ENCODE measurements around the gene ATP6V0A4.
"Not testable (repeated sequence)": the region's sequence is repeated elsewhere in the genome, so short reads cannot be mapped to it uniquely, and the experiment has no call there.

ATP6V0A4 gene

DNA sequence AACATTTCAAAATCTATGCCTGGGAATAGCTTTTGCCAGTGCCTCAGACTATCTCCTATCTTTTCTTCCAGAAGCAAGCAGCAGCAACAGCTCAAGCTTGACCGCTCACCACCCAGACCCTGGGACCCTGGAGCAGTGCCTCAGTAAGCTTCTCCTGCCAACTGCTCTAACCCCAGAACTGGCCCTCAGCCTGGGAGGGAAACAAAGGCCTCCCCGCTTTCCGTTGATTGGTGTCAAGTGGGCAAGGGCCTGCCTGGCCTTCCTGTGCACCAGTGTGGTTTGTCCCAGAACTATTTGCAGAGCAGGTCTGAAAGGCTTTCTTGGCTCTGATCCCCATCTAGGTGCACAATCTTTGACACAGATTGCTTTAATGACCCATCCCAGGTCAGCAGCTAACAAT is 3.3 kb upstream of the ATP6V0A4 start:
- DNase-seq, result no peak

DNA sequence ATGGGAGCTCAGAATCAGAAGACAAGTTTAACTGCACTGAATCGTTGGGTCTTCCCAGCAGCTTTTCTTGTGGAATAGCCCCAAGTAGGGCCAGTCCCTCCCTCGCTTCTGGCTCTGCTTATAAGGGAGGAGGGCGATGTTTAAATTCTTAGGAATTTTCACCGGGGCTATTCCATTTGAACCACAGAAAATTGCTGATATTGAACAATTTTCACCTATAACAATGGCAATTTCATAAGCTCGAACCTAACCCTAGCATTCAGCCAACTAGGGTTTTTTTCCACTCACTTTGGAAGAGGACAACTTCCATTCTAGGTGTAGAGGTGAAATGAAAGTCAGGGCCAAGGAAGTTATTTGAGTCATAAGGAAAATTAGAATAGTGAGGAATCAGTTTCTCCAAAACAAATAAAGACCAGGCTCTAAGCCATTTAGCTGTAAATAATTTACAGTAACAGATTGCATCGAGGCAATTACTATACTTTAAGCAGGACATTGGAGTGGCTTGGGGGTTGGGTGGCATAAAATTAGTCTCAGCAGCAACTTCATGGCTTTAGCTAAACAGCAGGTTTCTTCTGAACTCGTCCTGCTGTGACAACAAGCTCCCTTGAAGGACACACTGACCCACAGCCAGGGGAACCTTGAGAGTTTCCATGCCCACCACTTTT is 1.5 kb upstream of the ATP6V0A4 start:
- DNase-seq, result no peak

- DNase-seq, result no peak
Measured at GRCh38 chr7:138798836-138799235, 840 bp upstream of the ATP6V0A4 start.

DNA sequence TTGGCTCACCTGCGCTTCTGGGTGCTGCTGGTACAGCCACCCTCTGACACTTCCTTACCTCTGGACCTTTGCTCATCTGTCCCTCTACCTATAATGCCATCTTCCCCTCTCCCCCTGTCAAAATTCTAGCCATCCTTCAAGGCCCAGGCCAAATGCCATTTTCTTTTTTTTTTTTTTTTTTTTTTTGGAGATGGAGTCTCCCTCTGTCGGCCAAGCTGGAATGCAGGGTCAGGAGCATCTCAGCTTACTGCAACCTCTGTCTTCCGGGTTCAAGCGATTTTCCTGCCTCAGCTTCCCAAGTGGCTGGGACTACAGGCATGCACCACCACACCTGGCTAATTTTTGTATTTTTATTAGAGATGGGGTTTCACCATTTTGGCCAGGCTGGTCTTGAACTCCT is 950 bp downstream of the ATP6V0A4 start:
- not testable (repeated sequence) for DNase-seq

DNA sequence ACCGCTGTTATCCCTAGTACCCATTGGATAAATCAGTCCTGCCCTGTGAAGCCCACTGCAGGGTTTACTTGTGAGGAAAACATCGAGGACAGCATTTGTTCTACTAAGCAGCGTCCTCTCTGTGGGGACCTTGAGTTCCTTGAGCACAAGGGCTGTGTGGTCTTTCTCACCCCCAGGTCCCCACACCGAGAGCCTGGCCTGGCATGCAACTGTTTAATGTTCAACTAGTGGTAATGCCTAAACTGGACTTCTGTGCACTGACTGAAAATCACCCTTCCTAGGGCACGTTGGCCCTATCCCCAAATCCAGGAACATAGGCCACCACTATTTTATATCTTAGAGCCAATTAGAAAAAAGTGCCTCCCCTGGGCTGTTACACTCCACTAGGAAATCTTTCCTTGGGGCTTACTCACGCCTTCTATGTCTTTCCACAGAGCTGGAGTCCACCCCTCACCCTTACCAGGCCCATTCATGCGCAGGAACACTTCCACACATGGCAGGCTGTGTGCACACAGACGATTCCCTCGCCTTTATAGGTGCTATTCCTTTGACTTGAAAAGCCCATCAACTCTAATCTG is 1.9 kb downstream of the ATP6V0A4 start:
- no peak for DNase-seq

- DNase-seq, result no peak
Measured at GRCh38 chr7:138785587-138786437, 12.2 kb downstream of the ATP6V0A4 start.

DNA sequence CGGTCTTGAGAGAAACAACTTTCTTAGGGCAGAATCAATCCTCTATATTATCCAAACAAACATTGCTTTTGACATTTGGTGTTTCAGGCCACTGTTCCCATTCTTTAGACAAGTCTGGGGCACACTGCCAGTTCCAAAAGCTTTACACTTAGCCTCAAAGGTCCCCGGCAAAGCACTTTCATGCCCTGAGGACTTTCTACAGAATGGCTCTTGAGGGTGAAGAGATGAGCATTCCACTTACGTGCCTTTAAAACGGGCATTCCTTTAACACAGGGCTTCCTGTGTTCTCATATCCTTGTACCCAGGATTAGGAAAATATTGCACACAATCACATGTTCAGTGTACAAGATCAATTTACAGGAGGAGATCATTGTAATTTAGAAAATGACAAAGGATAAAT is 13.3 kb downstream of the ATP6V0A4 start:
- DNase-seq, result no peak

DNA sequence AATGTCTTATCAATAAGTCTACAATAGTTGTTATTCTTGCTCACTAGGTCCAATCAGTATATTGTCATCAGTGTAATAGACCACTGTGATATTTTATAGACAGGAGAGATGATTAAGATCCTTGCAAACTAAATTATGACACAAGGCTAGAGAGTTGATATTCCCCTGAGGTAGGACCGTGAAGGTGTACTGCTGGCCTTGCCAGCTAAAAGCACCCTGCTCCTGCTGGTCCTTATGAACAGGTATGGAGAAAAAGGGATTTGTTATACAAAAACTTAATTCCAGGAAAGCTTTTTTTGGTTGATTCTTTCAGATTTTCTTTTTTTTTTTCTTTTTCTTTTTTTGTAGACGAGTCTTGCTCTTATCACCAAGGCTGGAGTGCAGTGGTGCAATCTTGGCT is 17.0 kb downstream of the ATP6V0A4 start:
- DNase-seq, result no peak

DNA sequence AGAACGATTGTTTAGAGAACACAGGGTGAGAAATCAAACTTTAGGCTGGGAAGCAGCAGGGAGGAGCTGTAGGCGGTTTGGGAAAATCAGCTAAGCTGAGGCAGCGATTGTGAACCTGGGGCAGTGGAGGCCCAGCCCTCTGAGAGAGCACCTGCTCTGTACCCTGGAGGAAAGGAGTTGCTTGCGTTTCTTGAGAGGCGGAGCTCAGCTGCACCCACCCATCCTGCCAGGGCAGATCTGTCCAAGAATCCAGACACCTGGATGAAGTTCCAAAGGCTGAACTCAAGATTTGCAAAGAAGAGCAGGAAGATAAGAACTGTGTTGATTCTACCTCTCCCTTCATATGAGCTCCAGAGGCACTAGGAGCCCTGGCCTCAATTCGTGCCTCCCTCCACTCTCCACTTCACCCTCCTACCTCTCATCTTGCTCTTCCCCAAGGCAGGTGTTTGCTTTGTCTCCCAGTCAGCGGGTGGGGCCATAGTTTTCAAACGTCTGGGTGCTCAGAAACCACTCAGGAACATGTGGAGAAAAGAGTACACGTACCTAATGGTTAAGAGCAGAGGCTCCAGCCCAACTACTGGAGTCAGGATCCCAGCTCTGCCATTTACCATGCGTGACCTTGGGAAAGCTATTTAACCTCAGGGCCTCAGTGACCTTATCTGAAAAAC is 21.7 kb downstream of the ATP6V0A4 start:
- peak; percentile 54 for DNase-seq

DNA sequence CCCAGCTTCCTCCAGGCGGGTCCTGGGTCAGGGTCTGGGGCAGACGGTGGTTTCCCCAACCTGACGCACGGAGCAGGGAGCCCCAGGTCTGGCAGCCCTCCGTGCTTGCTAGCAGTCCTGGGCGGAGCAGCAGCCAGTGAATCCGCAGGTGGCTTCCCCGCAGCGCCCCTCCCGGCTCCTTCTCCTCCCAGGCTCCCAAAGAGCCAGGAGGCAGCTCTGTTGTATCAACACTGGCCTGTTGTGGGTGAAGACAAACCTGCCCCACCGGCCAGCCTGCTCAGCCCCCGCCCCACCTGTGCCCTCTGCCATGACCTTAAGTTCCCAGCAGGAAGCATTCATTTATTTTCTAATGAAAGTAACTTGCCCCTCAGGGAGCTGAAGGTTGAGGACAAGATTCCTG is 24.2 kb downstream of the ATP6V0A4 start:
- no peak for DNase-seq

- no peak for DNase-seq
Measured at GRCh38 chr7:138773176-138773575, 24.8 kb downstream of the ATP6V0A4 start.

- no peak for DNase-seq
Measured at GRCh38 chr7:138770904-138771303, 27.1 kb downstream of the ATP6V0A4 start.

GRCh38 chr7:138768241-138768640 is 29.8 kb downstream of the ATP6V0A4 start:
- DNase-seq, result no peak

- DNase-seq, result no peak
Measured at GRCh38 chr7:138756591-138757242, 41.3 kb downstream of the ATP6V0A4 start.

- DNase-seq, result peak; percentile 46
Measured at GRCh38 chr7:138755842-138756590, 42.0 kb downstream of the ATP6V0A4 start.

DNA sequence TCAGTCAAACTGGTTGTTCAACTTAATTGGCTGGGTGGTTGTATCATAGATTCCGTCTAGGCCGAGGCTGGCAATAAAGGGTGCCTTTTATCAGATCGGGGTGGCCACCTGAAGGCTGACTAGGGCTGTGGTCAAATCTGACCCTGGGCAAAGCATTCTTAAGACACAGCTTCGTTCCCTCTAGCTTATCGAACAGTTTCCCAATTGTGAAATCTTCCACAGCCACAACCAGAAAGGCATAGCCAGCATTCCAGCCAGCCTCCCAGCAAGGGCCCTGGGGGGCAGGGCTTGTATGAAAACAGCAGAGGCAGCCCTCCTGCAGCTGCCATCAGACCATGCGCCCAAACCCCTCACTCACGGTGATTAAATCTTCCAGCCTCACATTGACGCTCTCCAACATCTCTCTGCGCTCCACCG is 42.7 kb downstream of the ATP6V0A4 start:
- no peak for DNase-seq

DNA sequence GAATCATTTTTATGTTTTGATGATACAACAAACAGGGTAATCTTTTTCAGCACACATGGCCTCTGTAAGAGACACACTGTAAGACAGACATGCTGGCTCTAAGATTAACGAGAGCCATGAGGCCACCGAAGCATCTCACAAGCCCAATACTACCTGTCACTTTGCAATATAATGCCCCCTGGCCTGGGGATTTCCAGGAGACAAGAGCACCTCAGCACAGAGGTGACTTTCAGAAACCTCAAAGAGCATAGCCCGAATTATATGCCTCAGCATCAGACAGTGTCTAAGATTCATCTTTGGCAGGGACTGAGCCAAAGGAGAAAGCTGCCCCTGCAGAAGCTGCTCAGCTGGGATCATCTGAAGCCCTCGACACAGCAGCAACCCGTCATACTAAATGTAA is 44.4 kb downstream of the ATP6V0A4 start:
- no peak for DNase-seq

GRCh38 chr7:138753150-138753518 is 44.9 kb downstream of the ATP6V0A4 start:
- DNase-seq, result no peak

DNA sequence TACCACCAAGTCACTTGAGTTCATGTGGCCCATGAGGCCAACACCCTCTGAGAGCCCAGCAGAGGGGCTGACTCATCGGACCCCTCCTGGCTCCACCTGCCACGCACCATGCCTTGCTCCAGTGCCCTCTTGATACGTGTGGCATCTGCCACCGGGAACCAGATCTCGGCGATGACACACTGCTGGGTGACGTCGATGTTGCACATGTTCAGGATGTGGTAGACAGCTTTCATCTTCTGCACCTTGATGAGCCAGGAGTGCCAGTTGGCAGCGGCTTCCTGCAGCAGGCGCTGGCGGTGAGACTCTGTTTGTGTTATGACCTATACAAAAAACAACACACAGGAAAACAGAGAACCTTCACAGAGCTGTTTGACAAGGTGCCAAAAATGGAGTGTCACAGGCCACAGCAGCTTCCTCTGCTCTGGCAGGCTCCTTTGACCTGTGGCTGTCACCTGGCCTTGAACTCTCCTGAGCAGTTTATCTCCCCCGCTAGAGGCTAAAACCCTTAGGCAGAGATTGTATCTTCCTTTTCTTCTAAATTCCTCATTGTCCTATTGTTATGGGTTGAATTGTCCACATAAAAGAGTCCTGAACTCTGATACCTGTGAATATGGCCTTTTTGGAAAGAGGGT is 45.4 kb downstream of the ATP6V0A4 start:
- DNase-seq, result peak; percentile 95

GRCh38 chr7:138750901-138751464 is 47.0 kb downstream of the ATP6V0A4 start:
- DNase-seq, result no peak

DNA sequence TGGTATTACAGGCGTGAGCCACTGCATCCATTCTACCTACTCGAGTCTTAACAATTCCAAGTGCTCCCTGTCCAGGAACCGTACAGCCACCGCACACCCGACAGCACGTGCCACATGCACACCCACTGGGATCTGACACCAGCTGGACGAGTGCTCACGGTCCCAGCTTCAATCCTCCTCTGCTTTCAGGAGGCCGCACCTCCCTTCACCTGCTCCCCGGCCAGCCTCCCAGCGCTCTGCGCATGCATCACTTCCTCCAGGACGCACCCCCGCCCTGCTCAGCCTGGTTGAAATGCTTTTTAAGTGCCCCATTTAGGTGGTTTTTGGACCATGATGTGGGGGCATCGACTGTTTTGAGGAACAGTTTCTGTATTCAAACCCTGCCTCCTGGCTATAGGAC is 47.5 kb downstream of the ATP6V0A4 start:
- DNase-seq, result no peak
